AG09309 (cell line): ENCODE results near the gene NXNL1.

Source experiments
- DNase-seq: peaks from one replicate; pipeline ENCODE4 v3.0.0-alpha.2; 2010; ENCODE audit warnings: low read depth
- H3K4me3 ChIP-seq: 2 replicates; pipeline ENCODE4 v1.5.1; 2011; ENCODE audit warnings: mild to moderate bottlenecking, low read depth, low read length, moderate library complexity; ENCODE audit not compliant: control insufficient read depth
- CTCF ChIP-seq: IDR thresholded peaks from 2 replicates; pipeline ENCODE4 v1.5.1; 2011; ENCODE audit warnings: mild to moderate bottlenecking, low read depth, low read length, inconsistent platforms; ENCODE audit not compliant: insufficient read depth, control insufficient read depth; ENCODE audit errors: missing control alignments

The NXNL1 gene

GRCh38 chr19:17441241-17442021 lies 19.3 kb downstream of the NXNL1 start:
- TF ChIP-seq CTCF = peak; percentile 41
- no peak for DNase-seq
- H3K4me3 ChIP-seq = no peak overlapping the region

GRCh38 chr19:17436874-17437267 lies 23.9 kb downstream of the NXNL1 start:
- no peak for DNase-seq
- TF ChIP-seq CTCF = no peak
- no peak overlapping the region for H3K4me3 ChIP-seq

GRCh38 chr19:17436094-17436873 lies 24.4 kb downstream of the NXNL1 start:
- H3K4me3 ChIP-seq = no peak overlapping the region
- no peak for TF ChIP-seq CTCF
- no peak for DNase-seq

GRCh38 chr19:17435218-17435617 lies 25.5 kb downstream of the NXNL1 start:
- no peak for DNase-seq
- no peak for TF ChIP-seq CTCF
- H3K4me3 ChIP-seq = no peak overlapping the region

- no peak for DNase-seq
Measured at GRCh38 chr19:17431417-17431816, 29.3 kb downstream of the NXNL1 start.

GRCh38 chr19:17429641-17430113 lies 31.0 kb downstream of the NXNL1 start:
- H3K4me3 ChIP-seq = no peak overlapping the region
- DNase-seq = no peak
- TF ChIP-seq CTCF = no peak

More at GRCh38 chr19:17431417-17431816, 29.3 kb downstream of the NXNL1 start:
- no peak for TF ChIP-seq CTCF
- H3K4me3 ChIP-seq = no peak overlapping the region
